KMS-11 (cell line): ENCODE results near the gene CRYM.

Experiments used
- H2AFZ ChIP-seq: fragments of 200-600 bp; sonication (generic); 2 replicates; pipeline ENCODE4 v1.6.1; 2016; ENCODE audit warnings: antibody characterized with exemption, mixed run types, low read depth
- H3K27ac ChIP-seq: fragments of 200-600 bp; sonication (generic); 2 replicates; pipeline ENCODE4 v1.6.1; 2016; ENCODE audit warnings: mild to moderate bottlenecking, mixed run types
- H3K27me3 ChIP-seq: fragments of 200-600 bp; sonication (generic); 2 replicates; pipeline ENCODE4 v1.6.1; 2017; ENCODE audit warnings: mild to moderate bottlenecking, low read depth, mixed run types, moderate library complexity; ENCODE audit not compliant: insufficient read depth
- H3K36me3 ChIP-seq: fragments of 200-600 bp; sonication (generic); 2 replicates; pipeline ENCODE4 v1.6.1; 2017; ENCODE audit warnings: mild to moderate bottlenecking, mixed run types; ENCODE audit not compliant: insufficient read depth
- H3K4me1 ChIP-seq: fragments of 200-600 bp; sonication (generic); 2 replicates; pipeline ENCODE4 v1.6.1; 2016; ENCODE audit warnings: mild to moderate bottlenecking, low read depth, mixed run types; ENCODE audit not compliant: poor library complexity, severe bottlenecking
- H3K4me2 ChIP-seq: fragments of 200-600 bp; sonication (generic); 2 replicates; pipeline ENCODE4 v1.7.0; 2016; ENCODE audit warnings: mild to moderate bottlenecking, mixed run types
- H3K4me3 ChIP-seq: fragments of 200-600 bp; sonication (generic); IDR thresholded peaks from 2 replicates; pipeline ENCODE4 v1.6.1; 2017; ENCODE audit warnings: low read depth, low read length, mixed read lengths; ENCODE audit not compliant: insufficient read depth
- H3K79me2 ChIP-seq: fragments of 200-600 bp; sonication (generic); 2 replicates; pipeline ENCODE4 v1.6.1; 2016; ENCODE audit warnings: low read depth, mixed run types; ENCODE audit not compliant: insufficient read depth
- H3K9ac ChIP-seq: fragments of 200-600 bp; sonication (generic); 2 replicates; pipeline ENCODE4 v1.6.1; 2016; ENCODE audit warnings: mild to moderate bottlenecking, mixed run types
- H4K20me1 ChIP-seq: fragments of 200-600 bp; sonication (generic); 2 replicates; pipeline ENCODE4 v1.6.1; 2016; ENCODE audit warnings: mild to moderate bottlenecking, mixed run types; ENCODE audit not compliant: insufficient read depth
- CTCF ChIP-seq: fragments of 200-600 bp; sonication (generic); conservative IDR thresholded peaks from 2 replicates; pipeline ENCODE4 v1.6.1; 2017; ENCODE audit warnings: low read depth, mild to moderate bottlenecking, antibody characterized with exemption, low read length, moderate library complexity, mixed read lengths

Gene CRYM

GRCh38 chr16:21218153-21218552, 59.9 kb downstream of the CRYM start:
- Histone ChIP-seq H3K4me2 (no peak overlapping the region), H4K20me1 (no peaks in the 10 kb centered on the region), H3K27me3 (no peaks in the 10 kb centered on the region), H3K36me3 (no peaks in the 10 kb centered on the region), H3K9ac (no peak overlapping the region), H3K27ac (no peak overlapping the region), H3K4me1 (no peaks in the 10 kb centered on the region), H3K4me3 (no peak overlapping the region), H2AFZ (no peak overlapping the region), H3K79me2 (no peaks in the 10 kb centered on the region)
- TF ChIP-seq CTCF: no peak

DNA sequence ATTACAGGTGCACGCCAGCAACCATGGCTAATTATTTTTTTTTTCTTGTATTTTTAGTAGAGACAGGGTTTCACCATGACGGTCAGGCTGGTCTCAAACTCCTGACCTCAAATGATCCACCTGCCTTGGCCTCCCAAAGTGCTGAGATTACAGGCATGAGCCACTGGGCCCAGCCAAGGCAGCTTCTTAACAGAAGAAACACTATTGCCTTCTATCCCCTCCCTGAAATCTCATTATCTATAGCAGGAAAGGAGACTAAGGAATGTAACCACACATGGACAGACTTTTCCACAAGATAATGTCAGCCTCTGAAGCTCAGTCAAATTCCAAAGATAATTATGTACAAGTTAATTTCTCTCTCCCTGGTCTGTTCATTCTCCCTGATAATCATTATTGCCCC, 61.0 kb downstream of the CRYM start:
- no peaks in the 10 kb centered on the region for H3K27me3 ChIP-seq
- no peaks in the 10 kb centered on the region for H3K79me2 ChIP-seq
- no peak for TF ChIP-seq CTCF
- H3K36me3 ChIP-seq: no peaks in the 10 kb centered on the region
- H3K4me1 ChIP-seq: no peaks in the 10 kb centered on the region
- H3K4me2 ChIP-seq: no peak overlapping the region
- H4K20me1 ChIP-seq: no peaks in the 10 kb centered on the region
- H3K4me3 ChIP-seq: no peak overlapping the region
- no peak overlapping the region for H3K27ac ChIP-seq
- H2AFZ ChIP-seq: no peak overlapping the region
- H3K9ac ChIP-seq: no peak overlapping the region

GRCh38 chr16:21214086-21214485, 64.0 kb downstream of the CRYM start:
- Histone ChIP-seq H4K20me1 (no peaks in the 10 kb centered on the region), H3K9ac (no peak overlapping the region), H3K79me2 (no peaks in the 10 kb centered on the region), H3K4me1 (no peaks in the 10 kb centered on the region), H3K4me3 (no peak overlapping the region), H2AFZ (no peak overlapping the region), H3K4me2 (no peak overlapping the region), H3K27me3 (no peaks in the 10 kb centered on the region), H3K36me3 (no peaks in the 10 kb centered on the region), H3K27ac (no peak overlapping the region)
- TF ChIP-seq CTCF: no peak

GRCh38 chr16:21211486-21211885, 66.6 kb downstream of the CRYM start, which contains the start of gene ZP2:
ZP2 (minus strand) TSS chr16:21211574; CDS start chr16:21211547, 27 bp downstream.
- Histone ChIP-seq H3K4me3 (no peak within 1 kb of the TSS), H2AFZ (no peak within 1 kb of the TSS), H3K79me2 (no peaks in the 10 kb centered on the region), H3K27me3 (no peaks in the 10 kb centered on the region), H3K36me3 (no peaks in the 10 kb centered on the region), H3K4me1 (no peaks in the 10 kb centered on the region), H3K9ac (no peak within 1 kb of the TSS), H3K27ac (no peak within 1 kb of the TSS), H3K4me2 (no peak within 1 kb of the TSS), H4K20me1 (no peaks in the 10 kb centered on the region)
- no peak for TF ChIP-seq CTCF
